Eye (tissue), 1 donor: ENCODE results near the gene NFX1.
"Not testable (repeated sequence)": the region's sequence is repeated elsewhere in the genome, so short reads cannot be mapped to it uniquely, and the experiment has no call there.

Source experiments
- DNase-seq: peaks from one replicate; pipeline ENCODE4 v3.0.0-alpha.2; 2015

Gene NFX1

DNA sequence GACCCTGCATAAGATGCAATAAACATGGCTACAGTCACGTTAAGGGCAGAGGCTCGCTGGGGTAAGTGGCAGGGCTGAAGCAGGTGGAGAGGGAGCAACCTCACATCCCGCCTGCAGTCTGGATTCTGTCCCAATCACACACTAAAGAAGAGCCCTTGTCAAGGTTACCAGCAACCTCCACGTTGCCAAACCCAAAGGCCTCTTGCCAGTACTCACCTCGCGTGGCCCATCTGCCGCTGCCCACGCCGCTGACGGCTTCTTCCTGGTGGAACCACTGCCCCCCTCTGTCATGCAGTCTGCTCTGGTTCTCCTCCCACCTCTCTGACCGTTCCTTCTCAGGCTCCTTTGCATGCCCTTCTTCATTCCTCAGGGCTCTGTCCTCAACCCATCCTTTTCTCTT lies 103.3 kb downstream of the NFX1 start:
- DNase-seq, result no peak

DNA sequence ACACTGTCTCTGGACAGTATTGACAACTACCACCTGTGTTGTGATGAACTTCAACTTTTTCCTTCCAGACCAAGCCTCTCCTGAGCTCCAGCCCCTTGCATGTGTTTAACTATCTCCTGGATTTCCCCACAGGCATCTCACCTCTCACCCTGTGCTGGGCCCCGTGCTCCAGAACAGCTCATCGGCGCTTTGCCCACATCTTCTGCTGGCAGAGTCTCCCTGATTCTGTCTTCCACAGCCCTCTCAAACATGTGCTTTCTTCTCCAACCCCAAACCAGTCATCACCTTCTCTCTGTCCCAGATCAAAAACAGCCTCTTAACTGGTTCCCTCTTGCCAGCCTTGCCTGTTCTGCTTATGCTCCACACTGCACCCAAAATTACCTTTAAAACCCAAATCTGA lies 103.7 kb downstream of the NFX1 start:
- not testable (repeated sequence) for DNase-seq

DNA sequence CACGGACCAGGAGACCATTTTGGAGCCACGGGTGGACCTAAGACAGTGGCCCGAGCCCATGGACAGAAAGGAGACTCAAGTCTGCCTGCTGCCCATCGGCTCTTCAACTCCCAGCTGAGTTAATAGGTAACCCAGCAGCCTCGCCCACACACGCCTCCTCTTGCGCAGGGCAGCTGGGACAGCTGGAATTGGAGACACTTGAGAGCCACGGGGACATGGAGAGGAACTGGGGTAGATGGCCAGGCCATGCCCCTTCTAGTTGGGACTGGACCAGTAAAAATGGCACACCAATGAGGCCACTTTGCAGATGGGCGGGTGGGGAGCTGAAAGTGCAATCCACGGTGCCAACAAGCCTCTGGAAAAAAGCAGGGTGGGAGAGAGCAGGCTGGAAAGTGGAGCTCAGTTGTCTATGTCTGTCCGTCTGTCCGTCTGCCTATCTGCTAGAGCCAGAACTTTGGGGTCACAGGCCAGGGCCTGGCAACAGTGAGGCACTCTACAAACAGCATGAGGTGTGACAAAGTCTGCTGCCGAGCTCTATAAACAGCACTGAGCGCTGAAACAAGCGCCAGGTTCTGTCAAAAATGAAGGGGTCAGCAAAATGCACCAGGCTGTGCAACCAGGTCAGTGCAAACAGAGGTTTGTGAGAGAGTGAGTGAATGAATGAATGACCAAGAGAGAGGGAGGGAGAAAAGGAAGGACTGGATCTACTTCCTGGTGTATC lies 105.0 kb downstream of the NFX1 start:
- not testable (repeated sequence) for DNase-seq

DNA sequence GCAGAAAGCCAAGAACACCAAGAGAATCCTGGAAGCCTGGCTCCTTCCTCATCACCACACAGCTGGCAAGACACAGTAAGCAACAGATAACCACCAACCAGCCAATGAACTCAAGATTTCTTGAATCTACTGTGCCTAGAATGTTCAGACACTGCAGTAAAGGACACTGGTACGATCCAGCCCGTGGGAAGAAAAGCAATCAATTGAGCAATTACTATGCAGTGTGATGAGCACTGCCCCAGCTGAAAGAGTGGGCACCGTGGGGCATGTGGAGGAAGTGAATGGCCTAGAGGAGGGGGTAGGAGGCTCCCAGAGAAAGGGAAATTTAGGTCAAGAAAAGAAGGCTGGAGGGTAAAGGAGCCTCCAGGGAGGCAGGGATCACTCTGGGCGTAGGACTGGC lies 107.5 kb downstream of the NFX1 start:
- not testable (repeated sequence) for DNase-seq

DNA sequence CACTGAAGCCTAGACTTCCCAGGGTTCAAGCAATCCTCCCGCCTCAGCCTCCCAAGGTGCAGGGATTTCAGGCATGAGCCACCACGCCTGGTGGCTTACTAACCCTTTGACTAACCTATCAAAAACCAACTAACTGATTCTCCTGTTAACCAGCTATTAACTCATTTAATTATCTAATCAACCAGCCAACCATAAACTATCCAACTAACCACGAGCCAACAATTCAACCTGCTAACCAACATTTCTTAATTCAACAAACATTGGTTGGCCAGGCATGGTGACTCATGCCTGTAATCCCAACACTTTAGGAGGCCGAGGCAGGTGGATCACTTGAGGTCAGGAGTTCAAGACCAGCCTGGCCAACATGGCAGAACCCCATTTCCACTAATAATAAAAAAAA lies 108.7 kb downstream of the NFX1 start:
- not testable (repeated sequence) for DNase-seq

DNA sequence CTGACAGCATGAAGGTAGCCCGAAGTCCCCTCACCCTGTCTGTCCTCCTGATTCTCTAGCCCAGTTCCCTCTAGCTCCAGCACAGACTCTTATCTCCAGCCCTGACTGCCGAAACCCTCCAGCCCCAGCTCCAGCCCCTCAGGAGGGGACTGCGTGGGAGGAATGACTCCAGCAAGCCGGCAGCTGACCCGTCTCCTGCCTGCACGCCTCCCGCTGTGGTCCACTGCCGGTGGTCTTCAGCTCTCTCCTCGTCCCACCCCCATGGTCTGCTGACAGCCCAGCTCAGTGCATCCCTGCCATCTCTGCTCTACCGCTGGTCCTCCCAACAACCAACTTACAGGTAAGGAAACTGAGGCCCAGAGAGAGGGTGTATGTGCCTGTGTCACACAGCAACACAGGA lies 111.5 kb downstream of the NFX1 start:
- DNase-seq, result not testable (repeated sequence)

DNA sequence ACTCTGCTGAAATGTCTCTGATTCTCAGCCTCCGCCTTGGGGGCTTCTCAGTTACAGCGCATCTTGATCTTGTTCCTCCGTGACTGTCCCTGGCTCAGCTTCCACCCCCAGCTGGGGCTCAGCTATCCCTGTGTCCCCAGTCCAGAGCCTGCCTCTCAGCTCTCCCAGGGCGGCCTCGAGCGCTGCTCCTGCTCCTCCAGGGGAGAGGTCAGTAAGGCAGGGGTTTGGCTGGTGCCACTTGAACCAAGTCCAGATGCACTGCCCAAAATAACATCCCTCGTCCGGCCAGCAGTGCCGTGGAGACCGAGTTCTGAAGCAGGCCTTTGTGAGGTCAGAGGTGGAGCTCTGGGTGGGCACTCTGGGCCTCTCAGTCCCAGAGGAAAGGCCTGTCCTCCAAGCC lies 112.1 kb downstream of the NFX1 start, which contains the start of gene AQP7:
Gene AQP7, minus strand, starts transcription at position 198 of the 400 bp plus-strand sequence. CDS start 1,306 bp downstream, outside the sequence.
- not testable (repeated sequence) for DNase-seq

DNA sequence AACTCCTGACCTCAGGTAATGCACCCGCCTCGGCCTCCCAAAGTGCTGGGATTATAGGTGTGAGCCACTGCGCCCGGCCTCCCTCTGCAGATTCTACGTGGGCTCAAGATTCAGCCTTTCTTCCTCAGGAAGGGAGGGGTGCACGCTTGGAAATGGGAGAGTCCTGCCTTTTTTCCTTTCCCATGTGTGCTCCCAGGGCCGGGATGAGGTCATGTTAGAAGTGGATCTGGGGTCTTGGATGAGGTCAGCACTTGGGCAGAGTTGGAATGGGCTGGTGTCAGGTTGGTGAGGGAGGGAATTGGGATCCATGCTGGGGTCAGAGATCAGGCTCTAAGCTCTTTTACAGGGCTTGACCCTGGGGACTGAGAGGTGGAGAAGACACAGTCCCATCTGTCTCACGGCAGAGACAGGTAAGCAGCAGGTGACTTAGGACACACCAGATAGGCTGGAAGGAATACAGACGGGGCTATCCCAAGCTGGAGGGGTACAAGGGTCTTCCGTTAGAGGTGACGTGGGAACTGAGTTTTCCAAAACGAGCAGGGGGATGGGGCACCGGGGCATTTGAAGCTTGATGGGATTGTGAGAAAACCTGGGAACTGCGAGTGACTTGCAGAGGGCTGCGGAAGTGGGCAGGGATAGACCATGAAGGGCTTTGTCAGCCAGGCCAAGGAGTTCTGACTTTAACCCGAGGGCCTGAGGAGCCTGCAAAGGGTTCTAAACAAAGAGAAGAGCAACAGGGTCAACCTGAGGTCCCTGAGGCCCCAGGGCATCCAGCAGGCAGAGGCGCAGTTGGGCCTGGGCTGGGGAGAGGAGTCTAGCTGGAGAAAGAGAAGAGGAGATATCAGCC lies 113.8 kb downstream of the NFX1 start:
- DNase-seq, result no peak

DNA sequence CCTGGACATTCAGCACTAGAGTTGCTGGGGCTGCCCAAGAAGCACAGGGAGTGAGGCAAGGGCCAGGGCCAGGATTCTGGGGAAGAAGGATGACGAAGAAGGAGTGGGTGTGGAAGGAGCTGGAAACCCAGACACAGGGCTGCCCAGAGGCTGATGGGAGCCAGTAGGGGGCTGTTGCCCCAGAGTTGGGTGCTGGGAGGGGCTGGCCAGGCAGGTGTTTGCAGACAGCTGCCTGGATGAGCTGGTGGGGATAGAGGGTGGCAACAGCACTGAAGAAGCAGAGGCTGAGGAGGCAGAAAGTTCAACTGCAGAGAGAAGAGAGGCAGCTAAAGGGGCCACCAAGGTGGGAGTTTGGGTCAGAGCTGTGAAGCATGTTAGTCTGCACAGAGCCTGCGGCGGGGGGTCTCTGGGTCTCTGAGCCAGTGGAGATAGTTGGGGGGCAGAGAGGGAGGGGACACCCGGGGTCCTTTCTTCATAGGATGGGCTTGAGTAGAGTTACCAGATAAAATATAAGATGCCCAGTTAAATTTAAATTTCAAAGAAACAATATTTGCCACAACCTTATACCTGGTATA lies 114.6 kb downstream of the NFX1 start:
- no peak for DNase-seq

DNA sequence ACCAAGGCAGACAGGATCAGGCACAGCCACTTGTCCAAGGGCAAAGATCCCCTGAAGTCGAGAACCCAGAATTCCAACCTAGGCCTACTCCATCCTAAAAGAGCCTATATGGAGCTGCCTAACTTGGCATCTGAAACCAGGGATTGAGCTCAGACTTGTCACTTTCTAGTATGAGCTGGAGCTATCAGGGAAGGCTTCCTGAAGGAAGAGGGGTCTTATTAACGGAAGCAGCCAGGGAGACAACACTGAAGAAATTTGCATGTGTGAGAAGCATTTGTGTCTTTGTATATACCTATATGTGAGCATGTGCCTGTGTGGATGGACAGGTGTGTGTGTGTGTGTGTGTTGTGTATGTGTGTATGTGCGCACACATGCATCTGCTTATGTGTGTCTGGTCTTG lies 116.7 kb downstream of the NFX1 start:
- DNase-seq, result no peak

DNA sequence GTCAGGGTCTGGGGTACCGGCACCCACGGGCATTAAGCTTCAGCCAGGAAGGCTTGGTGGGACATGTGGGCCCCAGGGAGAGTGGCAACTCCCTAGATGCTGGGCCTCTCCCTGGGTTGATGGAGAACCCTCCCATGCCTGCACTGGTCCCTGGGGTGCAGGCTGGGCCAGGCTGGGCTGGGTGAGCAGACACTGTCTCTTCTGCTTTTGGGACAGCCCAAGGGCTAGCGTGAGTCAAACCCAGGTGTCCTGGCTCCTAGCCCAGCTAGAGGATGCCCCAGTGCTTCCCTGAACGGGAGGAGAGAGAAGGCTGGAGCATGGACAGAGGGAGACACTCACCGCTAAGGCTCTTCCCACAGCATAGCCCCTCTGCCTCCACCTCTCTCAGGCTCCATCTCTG lies 117.8 kb downstream of the NFX1 start:
- DNase-seq, result no peak

DNA sequence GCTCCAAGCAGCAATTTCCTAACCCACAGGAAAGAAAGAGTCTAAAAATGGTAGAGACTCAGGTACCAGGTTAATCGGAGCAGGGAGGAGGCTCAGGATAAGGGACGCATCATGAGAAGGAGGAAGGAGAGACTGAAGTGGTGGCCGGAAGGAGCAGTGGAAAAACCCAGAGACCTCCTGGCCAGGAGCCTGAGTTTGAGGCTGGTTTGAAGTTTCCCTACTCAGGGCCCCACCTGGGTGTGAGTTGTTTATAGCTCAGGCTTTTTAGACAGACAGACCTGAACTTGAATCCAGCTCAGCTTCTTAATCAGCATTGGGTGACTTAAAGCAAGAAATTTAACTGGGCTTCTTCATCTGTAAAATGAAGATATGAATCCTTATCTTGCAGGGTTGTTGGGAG lies 124.0 kb downstream of the NFX1 start:
- DNase-seq, result no peak

DNA sequence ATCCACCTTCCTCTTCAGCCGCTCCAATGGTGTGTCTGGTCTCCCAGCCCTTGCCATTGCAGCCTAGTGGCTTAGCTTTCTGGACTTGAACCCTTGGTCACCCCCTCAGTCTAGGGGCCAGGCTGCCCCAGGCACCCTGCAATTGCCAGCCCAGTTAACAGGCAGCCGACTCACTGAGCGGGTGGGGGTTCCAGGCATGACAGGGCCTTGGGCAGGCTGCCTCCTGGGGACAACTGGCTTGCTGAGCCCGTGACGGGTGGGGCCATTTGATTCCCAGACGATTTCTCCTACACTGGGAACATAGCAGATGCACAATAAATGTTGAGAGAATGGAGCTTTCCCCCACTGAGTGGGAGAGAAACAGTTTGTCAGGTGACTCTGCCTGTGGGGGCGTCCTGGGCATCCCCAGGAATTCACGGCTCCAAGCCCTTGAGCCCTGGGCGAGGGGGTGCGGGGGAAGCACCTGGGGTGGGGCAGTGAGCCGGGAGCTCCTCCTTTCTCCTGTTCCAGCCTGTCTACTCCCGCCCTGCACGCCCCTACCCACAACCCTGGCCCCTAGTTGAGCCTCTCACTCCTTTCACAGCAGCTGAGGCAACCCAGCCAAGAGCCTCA lies 124.7 kb downstream of the NFX1 start:
- DNase-seq, result no peak

DNA sequence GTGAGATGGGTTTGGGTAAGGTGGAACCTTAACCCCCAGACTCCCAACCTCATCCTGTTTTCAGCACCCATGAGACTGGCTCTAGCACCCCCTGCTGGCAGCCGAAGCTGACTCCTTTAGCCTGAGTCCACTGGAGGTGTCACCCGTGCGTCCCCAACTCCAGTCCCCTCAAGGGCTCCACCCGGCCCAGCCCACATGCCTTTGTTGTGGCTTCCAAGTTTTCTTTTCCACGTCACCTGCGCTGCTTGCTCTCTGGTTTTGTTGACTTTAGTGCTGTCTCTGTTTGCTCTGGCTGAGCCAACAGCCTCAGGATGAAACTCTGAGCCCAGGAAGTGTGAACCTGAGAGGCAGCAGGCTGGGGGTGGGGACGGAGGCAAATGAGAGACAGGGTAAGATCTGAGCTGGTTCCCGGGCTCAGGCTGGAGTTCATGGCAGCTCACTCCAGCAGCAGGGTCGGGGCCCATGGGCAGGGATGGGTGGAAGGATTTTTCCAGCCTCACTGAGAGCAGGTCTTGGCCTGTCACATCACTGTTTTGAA lies 125.3 kb downstream of the NFX1 start:
- DNase-seq, result peak; percentile 68

DNA sequence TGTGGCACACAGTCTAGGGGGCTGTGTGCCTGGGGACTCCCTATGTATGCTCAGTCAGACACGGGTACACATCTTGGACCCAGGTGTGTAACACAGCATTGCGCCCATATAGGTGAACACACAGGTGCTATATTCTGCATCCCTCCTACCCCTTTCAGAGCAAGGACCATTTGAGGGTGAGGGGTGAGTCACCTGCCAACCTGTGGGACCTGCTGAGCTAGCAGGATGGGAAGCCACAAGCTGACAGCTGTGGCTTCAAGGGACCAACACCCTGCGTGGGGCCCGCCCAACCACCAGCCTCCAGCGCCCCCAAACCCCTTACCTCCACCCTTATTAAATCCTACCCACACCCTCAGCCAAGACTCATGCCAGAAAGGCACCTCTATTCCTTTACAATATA lies 126.7 kb downstream of the NFX1 start:
- no peak for DNase-seq

DNA sequence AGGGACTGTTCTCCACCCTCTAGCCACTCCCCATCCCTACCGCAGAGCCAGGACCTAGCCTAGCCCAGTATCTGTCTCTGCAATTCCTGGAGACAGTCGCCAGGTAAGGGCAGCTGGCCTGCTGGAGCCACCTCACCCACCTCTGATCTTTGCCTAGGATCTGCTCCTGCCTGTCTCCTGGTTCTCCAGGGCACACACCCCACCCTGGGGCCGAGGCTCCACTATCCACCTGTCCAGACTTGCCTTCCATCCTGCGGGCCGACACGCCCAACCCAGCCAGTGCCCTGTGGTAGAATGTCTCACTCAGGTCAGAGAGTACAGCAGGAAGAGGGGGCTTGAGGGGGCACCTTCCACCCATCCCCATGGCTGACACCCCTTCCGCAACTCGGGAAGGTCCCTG lies 127.8 kb downstream of the NFX1 start:
- no peak for DNase-seq

DNA sequence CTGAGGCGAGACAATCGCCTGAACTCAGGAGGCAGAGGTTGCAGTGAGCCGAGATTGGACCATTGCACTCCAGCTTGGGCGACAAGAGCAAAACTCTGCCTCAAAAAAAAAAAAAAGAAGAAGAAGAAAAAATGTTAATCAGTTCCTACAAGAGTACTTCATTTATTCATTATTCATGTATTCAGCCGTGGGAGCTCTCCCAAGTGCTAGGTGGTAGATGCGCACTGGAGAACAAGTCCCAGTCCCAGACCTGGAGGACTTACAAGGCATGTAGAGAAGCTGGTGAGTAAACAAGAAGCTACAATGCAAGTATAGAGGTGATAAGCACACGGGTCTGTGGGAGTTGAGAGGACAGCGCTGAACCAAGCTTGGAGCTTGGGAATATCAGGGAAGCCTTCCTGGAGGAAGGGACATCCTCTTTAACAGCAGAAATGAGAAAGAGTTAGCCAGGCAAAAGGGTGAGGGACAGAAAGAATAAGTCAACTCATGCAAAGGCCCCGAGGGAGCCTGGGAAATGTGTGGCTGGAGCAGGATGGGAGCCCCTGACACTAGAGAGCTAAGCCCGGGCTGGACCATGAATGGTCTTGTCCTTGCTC lies 129.5 kb downstream of the NFX1 start:
- no peak for DNase-seq
